Subcutaneous adipose tissue (tissue), 4 donors: ENCODE measurements around the gene FASN. TPM values are rescaled to one million over a fixed set of nuclear protein-coding genes. Genes with fewer than 3 reads are reported as not detected.

Source experiments
- CTCF ChIP-seq: fragments of 450-650 bp; IDR thresholded peaks from one replicate; pipeline ENCODE4 v1.5.1; 2016; ENCODE audit warnings: low read depth, mild to moderate bottlenecking, control low read depth, antibody characterized with exemption, moderate library complexity
- total RNA-seq, 4 donors: library from RNA; depleted of rRNA; stranded (reverse); fragments of >200 nt; gene quantifications; one replicate each; pipeline ENCODE4 v1.1.0, GENCODE V29; 2016

Gene FASN
- total RNA-seq, 4 donors from 2014 or later = 148 to 4,879 (median 378) TPM

GRCh38 chr17:82129095-82129494, 31.1 kb upstream of the FASN start:
- no peak for TF ChIP-seq CTCF

GRCh38 chr17:82128287-82128686, 30.3 kb upstream of the FASN start:
- TF ChIP-seq CTCF = no peak

GRCh38 chr17:82127704-82128103, 29.7 kb upstream of the FASN start:
- TF ChIP-seq CTCF = no peak

GRCh38 chr17:82127315-82127595, 29.2 kb upstream of the FASN start:
- TF ChIP-seq CTCF = no peak

- no peak for TF ChIP-seq CTCF
These were observed 28.7 kb upstream of the FASN start for GRCh38 chr17:82126556-82127314.

GRCh38 chr17:82124101-82124500, 26.1 kb upstream of the FASN start:
- no peak for TF ChIP-seq CTCF

- no peak for TF ChIP-seq CTCF
These were observed 23.9 kb upstream of the FASN start for GRCh38 chr17:82121660-82122629.
